Activated T-helper 1 cell treated with Interleukin-2 at 50 U/mL for 16 hours (primary cell): ENCODE measurements around the gene MOV10.

Experiments
- DNase-seq: peaks from one replicate; pipeline ENCODE4 v3.0.0-alpha.2; 2020; ENCODE audit warnings: low read depth

The MOV10 gene

DNA sequence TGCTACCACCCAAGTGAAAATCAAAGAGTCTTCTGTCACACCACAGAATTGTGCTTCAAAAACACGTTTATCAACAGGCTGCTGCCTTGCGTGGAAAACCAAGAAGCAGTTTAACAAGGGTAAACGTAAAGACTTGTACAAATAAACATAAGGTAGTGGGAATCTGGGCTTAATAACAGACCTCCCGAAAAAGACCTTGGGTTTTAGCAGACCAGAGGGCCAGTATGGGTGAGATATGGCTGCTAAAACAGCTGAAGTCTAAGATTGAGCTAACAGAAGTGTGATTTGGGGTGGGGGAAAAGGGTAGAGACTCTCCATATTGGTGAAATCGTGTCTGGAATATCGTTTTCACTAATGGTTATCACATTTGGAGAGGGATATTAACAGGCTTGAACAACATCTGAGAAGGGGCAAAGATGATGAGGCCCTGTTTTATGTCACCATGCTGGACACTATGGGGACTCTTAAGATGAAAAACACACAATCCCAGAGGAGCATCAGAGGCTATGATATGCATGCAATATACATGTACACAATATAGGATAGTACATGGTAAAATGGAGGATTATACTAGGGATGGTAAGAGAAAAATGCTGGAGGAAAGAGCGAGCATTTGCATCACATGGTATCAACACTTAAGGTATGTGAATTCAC lies 1.4 kb downstream of the MOV10 start:
- DNase-seq = no peak

DNA sequence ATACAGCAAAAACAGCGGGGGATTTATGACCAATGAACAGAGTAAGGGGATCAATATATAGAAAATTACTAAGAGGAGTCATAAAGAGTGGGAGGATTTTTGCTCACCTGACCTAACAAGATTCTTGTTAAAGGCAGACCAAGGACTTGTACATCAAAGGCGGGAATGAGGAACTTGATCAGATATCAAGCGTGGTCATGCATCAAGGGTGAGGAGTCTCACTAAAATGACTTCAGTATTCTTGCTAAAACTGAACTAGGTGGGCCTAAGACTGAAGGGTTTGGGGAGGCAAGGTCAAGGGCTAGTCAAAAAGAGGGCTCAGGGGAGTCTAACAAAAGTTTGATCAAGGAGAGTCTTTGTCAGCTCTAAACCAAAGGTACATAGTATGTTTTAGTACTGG lies 2.1 kb downstream of the MOV10 start:
- DNase-seq = no peak

DNA sequence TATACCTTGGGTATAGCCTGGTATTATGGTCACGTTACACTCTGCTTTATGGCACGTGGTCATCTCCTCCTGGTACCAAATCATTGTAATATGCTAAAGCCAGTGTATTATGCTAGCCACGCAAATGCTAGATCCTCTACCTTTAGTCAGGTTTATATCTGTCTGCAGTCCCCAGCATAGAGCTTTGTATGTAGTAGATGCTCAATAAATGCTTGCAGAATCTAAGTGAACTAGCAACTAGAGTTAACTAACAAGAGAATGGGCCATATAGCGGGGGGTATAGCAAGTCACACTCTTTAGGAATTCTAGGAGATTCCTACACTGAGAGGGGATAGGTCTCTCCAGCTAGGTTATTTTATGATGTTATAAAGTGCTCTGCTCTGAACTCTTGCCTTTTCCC lies 3.0 kb downstream of the MOV10 start:
- DNase-seq = no peak

DNA sequence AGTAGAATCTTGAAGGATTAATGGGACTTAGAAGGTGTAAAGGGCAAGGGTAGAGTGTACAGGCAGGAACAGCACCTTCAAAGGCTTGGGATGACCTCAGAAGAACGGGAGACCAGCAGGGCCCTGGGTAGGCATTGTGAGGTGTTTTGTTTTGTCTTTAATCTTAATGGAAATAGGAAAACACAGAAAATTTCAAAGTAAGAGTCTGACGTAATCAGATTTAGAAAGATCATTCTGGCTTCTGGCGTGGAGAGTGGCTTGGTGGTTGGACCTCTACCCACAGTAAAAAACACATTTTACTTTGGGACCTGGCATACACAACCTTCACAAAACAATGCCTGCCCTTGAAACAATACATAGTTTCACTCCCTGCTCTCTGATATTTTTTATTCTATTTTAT lies 4.1 kb downstream of the MOV10 start:
- DNase-seq = no peak

DNA sequence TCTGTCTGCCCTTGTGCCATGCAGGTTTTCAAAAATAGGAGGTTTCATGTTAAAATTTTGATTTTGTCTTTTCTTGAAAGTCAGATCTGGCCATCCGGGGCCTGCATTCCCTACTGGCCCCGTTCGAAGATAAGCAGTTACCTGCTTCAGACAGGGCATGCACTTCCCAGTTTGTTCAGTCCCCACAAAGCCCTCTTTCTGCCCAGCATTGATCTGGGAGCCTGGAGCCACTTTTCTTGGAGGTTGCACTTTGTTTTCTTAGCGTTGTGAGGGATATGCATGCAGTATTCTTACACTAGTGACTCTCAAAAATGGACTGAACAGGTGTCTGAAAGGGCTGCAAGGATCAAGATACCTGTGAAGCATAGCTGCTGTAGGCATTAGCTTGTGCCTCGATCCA lies 11.5 kb downstream of the MOV10 start:
- no peak for DNase-seq

DNA sequence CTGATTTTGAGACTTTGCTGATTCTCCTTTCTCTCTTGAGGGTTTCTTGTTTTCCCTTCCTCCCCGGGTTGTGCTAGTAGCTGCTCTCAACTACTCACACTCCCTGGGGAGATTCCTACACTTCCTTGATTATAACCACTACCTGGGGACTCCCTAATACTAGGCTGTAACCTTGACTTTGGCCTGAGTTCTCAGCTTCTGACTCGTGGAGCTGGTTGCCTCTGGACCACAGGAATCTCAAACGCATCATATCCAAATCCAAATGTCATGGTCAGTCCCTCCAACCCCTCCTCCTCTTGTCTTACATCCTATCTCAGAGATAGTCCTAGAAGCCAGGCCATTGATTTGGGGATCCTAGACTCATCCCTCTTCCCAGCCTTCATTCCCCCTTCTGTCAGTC lies 12.0 kb downstream of the MOV10 start:
- DNase-seq = no peak

DNA sequence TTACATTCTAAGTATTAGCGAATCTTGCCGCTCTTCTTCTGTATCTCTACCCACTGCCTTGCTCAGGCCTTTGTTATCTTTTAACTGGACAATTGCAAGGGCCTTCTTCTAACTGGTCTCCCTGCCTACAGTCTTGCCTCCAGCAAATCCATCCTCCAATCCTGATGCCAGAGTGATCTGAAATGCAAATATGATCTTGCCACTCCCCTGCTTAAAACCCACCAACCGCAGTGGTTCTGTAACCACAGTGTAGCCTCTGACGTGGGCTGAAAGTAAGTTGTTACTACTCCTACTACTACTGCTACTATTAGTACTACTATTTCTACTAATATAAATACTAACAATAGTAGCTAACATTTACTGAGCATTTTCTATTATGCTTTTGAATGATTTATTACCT lies 12.4 kb downstream of the MOV10 start:
- no peak for DNase-seq

DNA sequence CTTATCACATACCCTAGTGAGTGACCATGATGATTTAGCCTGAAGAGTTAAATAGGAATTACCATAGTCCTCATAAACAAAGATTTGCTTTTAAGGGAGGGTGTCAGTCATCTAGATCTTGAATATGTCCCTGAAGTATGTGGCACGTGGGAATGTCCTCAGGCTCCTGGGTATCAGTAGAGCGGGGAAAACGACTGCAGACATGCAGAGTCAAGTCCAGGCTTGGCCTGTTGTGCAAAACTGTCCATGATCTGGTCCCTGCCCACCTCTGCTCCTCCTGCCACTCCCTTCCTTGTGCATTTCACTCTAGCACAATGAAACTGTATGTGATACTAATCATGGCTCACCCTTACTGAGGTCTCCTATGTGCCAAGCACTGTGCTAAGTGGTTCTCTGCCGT lies 12.9 kb downstream of the MOV10 start:
- DNase-seq = no peak

DNA sequence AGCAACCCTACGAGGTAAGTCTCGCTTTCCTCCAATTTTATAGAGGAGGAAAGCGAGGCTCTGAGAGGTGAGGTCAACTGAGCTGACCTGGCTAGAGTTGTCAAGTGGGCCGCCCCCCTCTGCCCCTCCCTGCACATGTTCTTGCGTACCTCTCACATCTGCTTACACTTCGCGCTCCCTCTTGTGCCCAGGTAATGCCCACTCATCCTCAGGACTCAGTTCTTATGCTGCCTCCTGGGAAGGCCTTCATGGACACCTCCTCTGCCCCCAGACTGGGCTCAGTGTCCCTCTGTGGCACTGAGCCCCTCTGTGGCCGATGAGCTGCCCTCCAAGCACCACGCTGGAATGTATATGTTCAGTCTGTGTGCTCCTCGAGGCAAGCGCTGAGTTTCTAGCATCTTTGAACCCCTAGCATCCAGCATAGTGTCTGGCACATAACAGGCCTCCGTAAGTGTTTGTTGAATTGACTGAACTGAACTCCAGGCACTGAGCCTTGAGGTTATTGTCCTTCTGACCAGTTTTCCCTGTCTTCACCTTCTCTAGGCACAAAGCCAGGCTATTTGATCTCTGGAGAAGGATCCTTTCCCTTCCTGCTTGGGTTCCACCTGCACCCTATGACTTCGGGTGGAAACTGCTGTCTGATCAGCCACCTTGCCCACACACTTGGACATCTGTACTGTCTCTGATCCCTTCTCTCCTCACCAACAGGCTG lies 13.5 kb downstream of the MOV10 start:
- DNase-seq = no peak

DNA sequence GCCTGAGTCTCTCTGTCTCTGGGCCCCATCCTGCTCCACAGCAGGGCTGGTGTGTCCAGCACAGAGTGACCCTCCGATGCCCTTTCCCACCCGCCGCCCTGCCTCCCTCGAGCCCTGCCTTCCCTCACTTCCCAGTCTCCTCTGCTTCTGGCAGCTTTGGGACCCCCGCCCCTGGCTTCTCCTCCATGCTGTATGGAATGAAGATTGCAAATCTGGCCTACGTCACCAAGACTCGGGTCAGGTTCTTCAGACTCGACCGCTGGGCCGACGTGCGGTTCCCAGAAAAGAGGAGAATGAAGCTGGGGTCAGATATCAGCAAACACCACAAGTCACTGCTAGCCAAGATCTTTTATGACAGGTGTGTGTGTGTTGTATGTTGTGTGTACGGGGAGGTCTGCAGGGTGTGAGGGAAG lies 14.3 kb downstream of the MOV10 start:
- DNase-seq = no peak

DNA sequence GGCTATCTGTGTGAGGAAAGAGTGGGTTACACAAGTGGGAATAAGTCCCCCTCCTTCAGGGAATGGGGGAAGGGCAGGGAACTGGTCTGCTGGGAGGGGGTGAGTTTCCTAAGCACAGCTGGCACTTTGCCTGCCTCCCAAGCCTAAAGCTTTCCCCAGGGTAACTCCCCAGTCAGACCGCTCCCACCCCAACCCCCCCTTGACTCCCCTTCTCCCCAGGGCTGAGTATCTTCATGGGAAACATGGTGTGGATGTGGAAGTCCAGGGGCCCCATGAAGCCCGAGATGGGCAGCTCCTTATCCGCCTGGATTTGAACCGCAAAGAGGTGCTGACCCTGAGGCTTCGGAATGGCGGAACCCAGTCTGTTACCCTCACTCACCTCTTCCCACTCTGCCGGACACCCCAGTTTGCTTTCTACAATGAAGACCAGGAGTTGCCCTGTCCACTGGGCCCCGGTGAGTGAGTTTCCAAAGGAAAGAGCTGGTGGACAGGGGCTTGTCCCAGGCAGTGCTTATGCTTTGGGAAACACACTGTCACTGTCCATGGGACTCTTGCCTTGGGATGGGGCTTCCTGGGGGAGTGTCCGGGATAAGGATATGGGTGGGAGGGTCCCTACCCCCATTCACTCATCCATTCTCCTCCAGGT lies 14.9 kb downstream of the MOV10 start:
- no peak for DNase-seq

DNA sequence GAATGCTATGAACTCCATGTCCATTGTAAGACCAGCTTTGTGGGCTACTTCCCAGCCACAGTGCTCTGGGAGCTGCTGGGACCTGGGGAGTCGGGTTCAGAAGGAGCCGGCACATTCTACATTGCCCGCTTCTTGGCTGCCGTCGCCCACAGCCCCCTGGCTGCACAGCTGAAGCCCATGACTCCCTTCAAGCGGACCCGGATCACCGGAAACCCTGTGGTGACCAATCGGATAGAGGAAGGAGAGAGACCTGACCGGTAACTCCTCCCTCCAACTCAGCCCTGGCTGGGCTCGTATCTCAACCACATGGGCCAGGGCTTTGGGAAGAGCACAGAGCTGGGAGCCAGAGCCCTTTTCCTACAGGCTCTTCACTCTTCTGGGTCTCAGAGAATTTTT lies 15.4 kb downstream of the MOV10 start:
- DNase-seq = no peak

DNA sequence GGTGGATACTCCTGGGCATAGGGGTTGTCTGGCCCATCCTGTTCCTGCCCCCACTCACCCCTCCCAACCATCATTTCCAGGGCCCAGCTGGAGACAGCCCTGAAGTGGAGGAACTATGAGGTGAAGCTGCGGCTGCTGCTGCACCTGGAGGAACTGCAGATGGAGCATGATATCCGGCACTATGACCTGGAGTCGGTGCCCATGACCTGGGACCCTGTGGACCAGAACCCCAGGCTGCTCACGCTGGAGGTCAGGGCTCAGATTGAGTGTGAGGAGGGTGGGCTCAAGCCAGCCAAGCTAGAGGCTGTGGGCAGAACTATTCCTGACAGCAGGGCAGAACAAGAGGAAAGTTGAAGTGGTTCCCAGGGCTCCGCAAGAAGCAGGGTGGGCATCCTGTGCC lies 18.2 kb downstream of the MOV10 start:
- no peak for DNase-seq

DNA sequence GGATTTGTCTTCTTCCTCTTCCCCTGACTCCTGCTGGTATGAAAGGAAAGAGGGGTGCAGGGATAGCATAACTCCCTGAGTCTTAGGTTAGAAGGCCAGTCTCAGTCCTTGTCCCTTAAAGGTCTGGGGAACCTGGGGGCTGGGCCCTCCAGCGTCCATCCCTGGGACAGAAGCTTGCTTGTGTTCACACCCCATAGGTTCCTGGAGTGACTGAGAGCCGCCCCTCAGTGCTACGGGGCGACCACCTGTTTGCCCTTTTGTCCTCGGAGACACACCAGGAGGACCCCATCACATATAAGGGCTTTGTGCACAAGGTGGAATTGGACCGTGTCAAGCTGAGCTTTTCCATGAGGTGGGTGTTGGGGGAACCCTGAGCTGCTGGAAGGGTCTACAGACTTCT lies 19.4 kb downstream of the MOV10 start:
- DNase-seq = no peak

DNA sequence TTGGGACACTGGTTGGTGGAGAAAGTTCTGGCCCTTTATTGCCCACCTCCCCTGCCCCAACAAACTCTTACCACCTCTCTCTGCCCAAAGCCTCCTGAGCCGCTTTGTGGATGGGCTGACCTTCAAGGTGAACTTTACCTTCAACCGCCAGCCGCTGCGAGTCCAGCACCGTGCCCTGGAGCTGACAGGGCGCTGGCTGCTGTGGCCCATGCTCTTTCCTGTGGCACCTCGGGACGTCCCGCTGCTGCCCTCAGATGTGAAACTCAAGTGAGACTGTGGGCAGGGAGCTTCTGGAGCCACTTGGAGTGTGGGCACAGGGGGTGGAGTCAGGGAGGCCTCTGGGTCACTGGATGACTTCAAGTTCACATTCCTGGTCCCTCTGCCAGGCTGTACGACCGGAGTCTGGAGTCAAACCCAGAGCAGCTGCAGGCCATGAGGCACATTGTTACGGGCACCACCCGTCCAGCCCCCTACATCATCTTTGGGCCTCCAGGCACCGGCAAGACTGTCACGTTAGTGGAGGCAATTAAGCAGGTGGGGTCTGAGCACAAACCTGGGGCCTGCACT lies 20.0 kb downstream of the MOV10 start:
- no peak for DNase-seq

DNA sequence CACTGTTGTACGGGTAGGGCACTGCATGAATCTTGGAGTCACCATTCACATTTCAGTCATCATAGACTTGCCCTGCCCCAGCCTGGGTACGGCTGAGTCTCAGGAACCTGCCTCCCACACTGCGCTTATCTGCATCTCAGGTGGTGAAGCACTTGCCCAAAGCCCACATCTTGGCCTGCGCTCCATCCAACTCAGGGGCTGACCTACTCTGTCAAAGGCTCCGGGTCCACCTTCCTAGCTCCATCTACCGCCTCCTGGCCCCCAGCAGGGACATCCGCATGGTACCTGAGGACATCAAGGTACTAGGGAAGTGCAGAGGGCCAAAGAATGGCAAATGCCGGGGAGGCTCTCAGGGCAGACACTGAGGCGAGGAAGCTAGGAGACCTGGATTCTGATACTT lies 20.8 kb downstream of the MOV10 start:
- no peak for DNase-seq

DNA sequence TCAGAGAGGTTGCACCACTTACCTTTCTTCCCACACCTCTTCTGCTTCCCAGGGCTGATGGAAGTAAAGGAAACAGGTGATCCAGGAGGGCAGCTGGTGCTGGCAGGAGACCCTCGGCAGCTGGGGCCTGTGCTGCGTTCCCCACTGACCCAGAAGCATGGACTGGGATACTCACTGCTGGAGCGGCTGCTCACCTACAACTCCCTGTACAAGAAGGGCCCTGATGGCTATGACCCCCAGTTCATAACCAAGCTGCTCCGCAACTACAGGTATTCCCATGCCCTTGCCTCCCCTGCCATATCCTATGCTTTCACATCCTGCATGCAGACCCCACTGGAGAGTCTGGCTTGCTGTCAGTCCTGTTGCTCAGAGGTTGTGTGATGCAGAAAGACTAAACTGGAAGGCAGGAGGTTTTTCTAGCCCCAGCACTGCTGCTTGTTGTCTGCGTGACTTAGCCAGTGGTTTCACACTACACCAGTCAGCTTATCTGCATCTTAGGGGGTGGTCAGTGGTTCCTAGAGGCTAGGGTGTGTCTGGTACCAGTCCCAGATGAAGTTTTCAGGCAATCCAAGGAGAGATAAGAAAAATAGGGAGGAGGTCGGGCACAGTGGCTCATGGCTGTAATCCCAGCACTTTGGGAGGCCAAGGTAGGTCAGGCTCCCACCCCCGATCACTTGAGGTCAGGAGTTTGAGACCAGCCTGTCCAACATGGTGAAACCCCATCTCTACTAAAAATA lies 22.3 kb downstream of the MOV10 start:
- no peak for DNase-seq

DNA sequence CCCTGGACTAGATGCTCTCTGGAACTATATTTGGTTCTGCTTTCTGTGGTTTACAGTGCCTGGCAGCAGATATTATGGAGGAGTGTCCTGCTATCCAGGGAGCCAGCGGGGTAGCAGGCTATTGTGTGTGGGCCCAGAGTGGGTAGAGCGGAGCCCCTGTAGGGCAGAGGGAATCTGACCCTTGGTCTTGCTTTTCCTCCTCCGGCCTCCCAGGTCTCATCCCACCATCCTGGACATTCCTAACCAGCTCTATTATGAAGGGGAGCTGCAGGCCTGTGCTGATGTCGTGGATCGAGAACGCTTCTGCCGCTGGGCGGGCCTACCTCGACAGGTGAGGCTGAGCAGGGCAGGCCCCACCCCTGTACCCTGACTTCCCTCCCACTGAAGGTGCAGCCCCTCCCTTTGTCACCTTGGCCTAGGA lies 23.3 kb downstream of the MOV10 start:
- no peak for DNase-seq

DNA sequence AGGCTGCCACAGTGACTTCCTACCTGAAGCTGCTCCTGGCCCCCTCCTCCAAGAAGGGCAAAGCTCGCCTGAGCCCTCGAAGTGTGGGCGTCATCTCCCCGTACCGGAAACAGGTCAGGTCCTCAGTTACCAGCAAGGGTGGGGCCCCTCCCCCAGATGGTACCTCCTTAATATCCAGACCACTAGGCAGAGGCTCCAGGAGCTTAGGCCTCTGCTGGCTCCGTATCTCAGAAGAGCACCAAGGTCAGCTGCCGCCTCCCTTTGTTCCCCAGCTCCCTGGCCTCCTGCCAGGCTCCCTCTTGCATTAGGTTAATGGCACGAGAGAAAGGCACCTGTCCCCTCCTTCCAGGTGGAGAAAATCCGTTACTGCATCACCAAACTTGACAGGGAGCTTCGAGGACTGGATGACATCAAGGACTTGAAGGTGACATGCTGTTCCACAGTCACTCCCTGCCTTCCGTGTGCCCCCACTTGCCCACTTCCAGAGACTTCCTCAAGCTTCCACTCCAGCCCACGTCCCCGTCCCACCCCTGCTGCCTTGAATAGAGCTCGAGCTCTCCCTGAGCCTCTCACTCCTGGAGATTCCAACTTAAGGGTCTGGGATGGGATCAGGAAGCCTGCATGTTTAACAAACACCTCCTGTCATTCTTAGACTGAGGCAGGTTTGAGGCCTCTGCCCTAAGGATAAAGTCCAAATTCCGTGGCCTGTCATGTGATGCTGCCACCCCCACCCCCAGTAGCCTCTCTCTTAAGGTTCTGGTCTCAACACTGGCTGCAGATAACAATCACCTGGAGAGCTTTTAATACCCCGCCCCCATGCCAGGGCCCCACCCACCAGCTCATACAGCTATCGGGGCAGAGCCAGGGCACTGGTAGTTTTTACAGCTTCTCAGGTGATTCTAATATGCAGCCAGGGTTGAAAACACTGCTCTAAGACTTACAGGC lies 24.2 kb downstream of the MOV10 start:
- DNase-seq = no peak

DNA sequence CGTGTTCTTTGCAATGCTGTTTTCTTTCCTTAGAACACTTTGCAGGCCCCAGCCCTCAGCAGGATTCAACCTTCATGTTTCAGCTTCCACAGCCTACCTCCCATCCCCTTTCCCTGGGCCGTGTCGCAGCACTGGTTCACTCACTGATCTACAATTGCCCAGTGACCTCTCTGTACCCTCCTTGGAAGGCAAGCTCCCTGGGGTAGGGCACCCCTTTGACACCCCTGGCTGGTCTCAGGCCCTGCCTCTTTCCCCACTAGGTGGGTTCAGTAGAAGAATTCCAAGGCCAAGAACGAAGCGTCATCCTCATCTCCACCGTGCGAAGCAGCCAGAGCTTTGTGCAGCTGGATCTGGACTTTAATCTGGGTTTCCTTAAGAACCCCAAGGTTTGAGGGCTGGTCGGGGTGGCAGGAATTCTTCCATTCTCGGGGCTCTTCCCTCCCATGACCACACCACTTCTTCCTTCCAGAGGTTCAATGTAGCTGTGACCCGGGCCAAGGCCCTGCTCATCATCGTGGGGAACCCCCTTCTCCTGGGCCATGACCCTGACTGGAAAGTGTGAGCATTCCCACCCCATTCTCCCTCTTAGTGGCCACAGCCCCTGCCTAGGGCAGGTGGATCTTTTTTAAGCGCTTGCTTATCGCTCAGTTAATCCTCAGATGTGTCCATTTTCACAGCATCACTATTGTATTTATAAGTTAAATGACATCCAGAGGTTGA lies 25.1 kb downstream of the MOV10 start:
- DNase-seq = no peak
